RPMI8226 (cell line): ENCODE measurements around the gene DUSP28.
A peak's percentile ranks its signal among the peaks of the same experiment; 100 is the strongest.

Source experiments
- DNase-seq: peaks from one replicate; pipeline ENCODE4 v3.0.0-alpha.2; 2015

The DUSP28 gene

GRCh38 chr2:240586919-240587800, 27.0 kb downstream of the DUSP28 start:
- peak; percentile 74 for DNase-seq

DNA sequence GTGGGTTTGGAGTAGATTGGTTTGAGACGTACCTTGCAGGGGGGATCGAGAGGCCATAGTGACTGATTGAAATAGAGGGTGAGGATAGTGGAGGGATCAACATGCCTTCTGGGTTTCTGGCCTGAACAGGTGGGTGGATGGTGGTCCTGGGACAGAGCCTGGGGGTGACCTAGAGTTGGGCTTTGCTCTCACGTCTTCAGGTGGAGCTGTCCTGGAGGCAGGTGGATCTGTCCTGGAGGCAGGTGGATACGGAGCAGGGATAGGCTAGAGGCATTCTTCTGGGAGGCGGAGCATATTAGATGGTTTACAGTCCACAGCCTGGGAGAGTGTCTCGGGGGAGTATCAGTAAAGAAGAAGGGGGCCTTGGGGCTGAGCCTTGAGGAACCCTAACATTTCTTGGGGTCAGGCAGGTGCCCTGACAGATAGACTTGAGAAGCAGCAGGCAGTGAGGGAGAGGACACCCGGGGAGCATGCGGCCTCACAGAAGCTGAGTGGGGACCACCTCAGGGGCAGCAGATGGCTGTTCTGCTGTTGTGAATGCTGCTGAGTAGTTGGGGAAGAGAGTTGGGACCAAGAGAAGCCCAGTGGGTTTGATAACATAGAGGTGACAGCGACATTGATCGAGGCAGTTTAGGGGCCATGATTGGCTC, 28.0 kb downstream of the DUSP28 start:
- no peak for DNase-seq

DNA sequence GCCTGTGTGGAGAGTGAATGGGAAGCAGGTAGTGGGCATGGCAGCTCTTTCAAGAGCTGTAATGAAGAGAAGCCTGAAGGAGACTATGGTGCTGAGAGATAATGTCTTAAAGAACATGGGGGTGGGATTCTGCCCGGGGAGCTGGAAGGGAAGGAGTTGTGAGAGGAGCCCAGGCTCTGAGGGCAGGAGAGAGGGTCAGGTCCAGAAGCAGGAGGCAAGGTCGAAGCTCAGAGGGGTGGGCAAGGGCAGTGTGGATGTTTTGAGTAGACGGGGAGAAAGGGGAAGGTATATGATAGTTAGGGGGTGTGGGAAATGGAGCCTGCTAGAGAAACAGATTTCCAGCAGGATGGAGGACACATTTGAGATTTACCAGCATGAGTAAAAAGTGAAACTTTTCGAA, 28.5 kb downstream of the DUSP28 start:
- DNase-seq, result no peak

- no peak for DNase-seq
These were observed 29.2 kb downstream of the DUSP28 start for GRCh38 chr2:240589375-240589774.

- DNase-seq, result no peak
These were observed 29.8 kb downstream of the DUSP28 start for GRCh38 chr2:240589850-240590525.

GRCh38 chr2:240590681-240591111, 30.5 kb downstream of the DUSP28 start:
- DNase-seq, result no peak

GRCh38 chr2:240591226-240591625, 31.1 kb downstream of the DUSP28 start:
- DNase-seq, result no peak

DNA sequence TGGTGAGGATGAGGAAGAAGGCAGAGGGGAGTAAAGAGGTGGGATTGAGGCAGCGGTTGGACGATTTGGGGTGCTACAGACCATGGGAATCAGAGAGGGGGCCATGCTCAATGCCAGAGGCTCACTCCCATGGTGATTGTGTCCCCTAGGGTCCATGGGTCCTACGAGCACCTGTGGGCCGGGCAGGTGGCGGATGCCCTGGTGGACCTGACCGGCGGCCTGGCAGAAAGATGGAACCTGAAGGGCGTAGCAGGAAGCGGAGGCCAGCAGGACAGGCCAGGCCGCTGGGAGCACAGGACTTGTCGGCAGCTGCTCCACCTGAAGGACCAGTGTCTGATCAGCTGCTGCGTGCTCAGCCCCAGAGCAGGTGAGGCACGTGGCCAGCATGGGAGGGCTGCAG, 31.6 kb downstream of the DUSP28 start:
- DNase-seq, result no peak

DNA sequence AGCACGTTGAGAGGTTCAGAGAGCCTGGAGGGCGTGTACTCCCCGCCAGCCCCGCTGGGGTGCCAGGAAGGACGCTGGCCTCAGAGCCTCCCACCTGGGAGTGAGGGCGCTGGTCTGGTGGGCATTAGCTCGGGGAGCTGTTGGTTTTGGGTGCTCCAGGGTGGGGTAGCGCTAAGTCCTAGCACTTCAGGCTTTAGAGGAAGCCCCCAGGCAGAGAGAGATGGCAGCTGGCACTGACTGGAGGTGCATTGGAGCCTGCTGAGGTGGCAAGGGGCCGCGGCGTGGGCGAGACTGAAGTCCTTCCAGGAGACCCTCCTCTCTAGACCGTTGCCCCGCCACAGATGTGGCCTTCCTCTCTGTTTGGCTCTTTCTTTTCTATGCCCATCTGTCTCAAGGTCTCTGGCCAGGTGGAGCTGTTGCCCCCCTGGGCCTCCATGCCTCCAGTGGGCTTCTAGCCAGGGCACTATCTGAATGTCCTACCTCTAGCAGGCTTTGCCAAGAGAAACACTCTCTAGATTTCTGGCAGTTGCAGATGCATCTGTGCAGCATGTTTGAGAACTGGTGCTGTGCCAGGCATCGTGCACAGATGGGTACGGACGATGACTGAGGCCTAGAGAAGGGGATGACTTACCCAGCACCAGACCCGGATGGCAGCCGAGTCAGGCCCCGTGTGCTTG, 33.0 kb downstream of the DUSP28 start:
- DNase-seq, result no peak

- DNase-seq, result no peak
These were observed 33.7 kb downstream of the DUSP28 start for GRCh38 chr2:240593703-240594451.

- DNase-seq, result no peak
These were observed 34.6 kb downstream of the DUSP28 start for GRCh38 chr2:240594511-240595380.

- no peak for DNase-seq
These were observed 35.4 kb downstream of the DUSP28 start for GRCh38 chr2:240595381-240596079.

DNA sequence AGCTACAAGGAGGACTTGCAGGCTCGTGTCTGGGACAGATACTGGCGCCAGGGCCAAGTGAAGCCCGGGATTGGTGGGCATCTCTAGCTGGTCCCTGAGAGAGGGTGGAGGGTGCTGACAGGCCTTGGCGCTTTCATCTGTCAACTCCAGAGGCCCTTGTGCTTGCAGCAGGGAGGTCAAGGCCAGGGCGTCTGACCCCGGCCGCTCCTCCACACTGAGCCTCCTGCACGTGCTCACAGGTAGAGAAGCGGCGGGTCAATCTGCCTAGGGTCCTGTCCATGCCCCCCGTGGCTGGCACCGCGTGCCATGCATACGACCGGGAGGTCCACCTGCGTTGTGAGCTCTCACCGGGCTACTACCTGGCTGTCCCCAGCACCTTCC, 35.9 kb downstream of the DUSP28 start:
- DNase-seq, result no peak

DNA sequence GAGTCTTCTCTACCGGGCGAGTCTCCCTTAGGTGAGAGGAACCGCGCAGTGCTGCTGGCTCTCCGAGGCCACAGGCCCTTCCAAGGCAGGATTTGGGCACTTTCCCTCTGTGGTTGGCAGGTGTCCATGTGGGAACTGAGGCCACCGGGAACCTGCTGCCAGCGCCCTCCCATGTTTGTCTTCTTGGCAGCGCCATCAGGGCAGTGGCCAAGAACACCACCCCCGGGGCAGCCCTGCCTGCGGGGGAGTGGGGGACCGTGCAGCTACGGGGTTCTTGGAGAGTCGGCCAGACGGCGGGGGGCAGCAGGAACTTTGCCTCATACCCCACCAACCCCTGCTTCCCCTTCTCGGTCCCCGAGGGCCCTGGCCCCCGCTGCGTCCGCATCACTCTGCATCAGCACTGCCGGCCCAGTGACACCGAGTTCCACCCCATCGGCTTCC, 36.4 kb downstream of the DUSP28 start:
- DNase-seq, result no peak

DNA sequence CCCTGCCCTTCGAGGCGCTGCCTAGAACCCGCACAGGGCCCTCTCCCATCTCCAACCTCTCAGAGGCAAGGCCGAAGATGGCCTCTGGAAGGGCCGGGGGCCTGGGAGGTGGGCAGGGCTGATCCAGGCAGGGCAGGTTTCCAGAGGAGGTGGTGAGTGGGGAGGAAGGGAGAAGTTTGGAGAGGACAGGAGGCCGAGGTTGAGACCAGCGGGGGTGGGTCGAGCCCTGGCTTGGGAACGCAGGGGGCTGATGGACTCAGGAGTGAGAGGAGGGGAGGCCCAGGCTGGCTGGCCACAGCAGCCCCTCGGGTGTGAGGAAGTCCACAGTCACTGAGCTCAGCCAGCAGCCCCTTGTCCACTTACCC, 36.9 kb downstream of the DUSP28 start:
- no peak for DNase-seq

GRCh38 chr2:240597419-240598181, 37.4 kb downstream of the DUSP28 start:
- DNase-seq, result no peak

DNA sequence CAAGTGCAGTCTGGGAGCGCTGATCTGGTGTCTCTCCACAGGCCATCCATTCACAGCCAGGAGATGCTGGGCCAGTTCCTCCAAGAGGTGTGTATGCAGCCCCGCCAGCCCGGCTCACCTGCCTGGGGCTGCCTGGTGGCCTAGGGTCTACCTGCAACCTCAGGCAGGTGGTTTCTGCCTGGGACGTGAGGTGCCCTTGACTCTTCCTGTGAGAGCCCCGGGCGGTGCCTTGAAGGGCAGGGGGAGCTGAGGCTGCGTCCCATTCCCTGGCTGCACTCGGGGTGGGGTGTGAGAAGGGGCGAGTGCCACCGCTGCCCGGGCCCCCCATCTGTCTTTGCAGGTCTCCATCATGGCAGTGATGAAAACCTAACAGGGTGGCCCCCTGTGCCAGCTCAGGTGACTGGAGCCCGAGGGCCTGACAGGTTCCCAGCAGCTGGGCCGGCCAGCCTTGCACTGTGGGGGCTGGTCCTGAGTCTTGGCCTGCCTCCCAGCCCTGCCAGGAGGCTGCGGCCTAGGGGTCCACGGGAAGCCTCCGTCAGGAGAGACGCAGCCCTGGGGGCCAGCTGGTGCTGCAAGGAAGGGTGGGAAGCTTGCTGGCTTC, 38.3 kb downstream of the DUSP28 start:
- DNase-seq, result no peak

DNA sequence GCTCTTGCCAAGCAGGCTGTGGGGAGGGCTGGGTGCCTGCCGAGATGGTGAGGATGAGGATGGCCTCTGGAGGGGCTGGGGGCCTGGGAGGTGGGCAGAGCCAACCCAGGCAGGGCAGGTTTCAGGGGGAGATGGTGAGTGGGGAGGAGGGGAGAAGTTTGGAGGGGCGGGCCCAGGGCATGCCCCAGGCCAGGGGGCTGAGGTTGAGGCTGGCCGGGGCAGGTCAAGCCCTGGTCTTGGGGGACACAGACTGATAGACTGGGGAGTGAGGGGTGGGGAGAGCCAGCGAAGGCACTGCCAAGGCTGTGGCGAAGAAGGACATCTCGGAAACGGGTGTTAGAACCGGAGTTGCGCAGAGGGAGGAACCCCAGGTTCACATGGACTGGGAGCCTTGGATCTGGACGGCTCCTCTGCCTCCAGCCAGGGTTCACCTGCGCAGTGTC, 39.0 kb downstream of the DUSP28 start:
- DNase-seq, result no peak

- DNase-seq, result no peak
These were observed 40.3 kb downstream of the DUSP28 start for GRCh38 chr2:240600451-240600961.
